ENCODE measurements around the gene WARS2.

DNA sequence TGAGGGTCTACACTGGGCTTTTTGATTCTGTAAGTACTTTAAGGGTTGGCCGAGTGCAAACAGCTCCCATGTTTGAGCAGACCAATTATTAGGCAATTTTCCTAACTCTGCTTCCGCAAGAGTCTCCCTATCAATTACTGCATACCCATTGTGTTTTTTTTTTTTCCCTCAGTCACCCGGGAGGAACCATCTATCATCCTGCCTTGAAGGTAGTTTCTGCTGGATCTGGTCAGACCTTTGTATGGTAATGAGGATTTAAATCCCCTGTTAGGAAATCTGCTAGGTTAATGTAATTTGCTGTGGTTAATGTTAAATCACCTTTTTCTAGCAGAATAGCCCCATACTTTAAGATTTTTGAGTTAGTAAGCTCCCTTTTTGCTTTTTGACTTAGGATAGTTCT, 40.8 kb upstream of the WARS2 start:
- TF ChIP-seq, protein P1, sequence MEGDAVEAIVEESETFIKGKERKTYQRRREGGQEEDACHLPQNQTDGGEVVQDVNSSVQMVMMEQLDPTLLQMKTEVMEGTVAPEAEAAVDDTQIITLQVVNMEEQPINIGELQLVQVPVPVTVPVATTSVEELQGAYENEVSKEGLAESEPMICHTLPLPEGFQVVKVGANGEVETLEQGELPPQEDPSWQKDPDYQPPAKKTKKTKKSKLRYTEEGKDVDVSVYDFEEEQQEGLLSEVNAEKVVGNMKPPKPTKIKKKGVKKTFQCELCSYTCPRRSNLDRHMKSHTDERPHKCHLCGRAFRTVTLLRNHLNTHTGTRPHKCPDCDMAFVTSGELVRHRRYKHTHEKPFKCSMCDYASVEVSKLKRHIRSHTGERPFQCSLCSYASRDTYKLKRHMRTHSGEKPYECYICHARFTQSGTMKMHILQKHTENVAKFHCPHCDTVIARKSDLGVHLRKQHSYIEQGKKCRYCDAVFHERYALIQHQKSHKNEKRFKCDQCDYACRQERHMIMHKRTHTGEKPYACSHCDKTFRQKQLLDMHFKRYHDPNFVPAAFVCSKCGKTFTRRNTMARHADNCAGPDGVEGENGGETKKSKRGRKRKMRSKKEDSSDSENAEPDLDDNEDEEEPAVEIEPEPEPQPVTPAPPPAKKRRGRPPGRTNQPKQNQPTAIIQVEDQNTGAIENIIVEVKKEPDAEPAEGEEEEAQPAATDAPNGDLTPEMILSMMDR (conservative IDR thresholded peaks at IDR 0.05): no peak
- no peak for TF ChIP-seq EZH2 (IDR thresholded peaks at IDR 0.05; ENCODE audit: low read depth)

All from PC-9 (cell line).